Uterus (tissue), 2 donors: ENCODE results near the gene SF3B3.

Experiments used
- POLR2A ChIP-seq, 2 donors: fragments of 450-650 bp; IDR thresholded peaks; one replicate each; pipeline ENCODE4 v1.6.1; 2016; ENCODE audit warnings: antibody characterized with exemption in 2 of 2, mild to moderate bottlenecking in 1 of 2, moderate library complexity in 1 of 2
- TF ChIP-seq, protein P1 (sequence below), 4 experiments: fragments of 200-600 bp in 2 of 4; fragments of 450-650 bp in 2 of 4; sonication (generic) in 2 of 4; IDR thresholded peaks; one replicate each; pipeline ENCODE4 v1.5.1; 2016 to 2019; ENCODE audit warnings: antibody characterized with exemption in 4 of 4, mild to moderate bottlenecking in 2 of 4, moderate library complexity in 1 of 4

- TF ChIP-seq, protein P1, sequence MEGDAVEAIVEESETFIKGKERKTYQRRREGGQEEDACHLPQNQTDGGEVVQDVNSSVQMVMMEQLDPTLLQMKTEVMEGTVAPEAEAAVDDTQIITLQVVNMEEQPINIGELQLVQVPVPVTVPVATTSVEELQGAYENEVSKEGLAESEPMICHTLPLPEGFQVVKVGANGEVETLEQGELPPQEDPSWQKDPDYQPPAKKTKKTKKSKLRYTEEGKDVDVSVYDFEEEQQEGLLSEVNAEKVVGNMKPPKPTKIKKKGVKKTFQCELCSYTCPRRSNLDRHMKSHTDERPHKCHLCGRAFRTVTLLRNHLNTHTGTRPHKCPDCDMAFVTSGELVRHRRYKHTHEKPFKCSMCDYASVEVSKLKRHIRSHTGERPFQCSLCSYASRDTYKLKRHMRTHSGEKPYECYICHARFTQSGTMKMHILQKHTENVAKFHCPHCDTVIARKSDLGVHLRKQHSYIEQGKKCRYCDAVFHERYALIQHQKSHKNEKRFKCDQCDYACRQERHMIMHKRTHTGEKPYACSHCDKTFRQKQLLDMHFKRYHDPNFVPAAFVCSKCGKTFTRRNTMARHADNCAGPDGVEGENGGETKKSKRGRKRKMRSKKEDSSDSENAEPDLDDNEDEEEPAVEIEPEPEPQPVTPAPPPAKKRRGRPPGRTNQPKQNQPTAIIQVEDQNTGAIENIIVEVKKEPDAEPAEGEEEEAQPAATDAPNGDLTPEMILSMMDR (IDR thresholded peaks at IDR 0.05), result no peak
- TF ChIP-seq POLR2A (IDR thresholded peaks at IDR 0.05), result no peak
Measured at GRCh38 chr16:70526403-70526802, 2.8 kb downstream of the SF3B3 start.
